A549 (cell line): ENCODE data around the gene PAX8.
"Not testable (repeated sequence)": the region's sequence is repeated elsewhere in the genome, so short reads cannot be mapped to it uniquely, and the experiment has no call there.

Experiments used
- CTCF ChIP-seq: fragments of >200 bp; sonication (Bioruptor Twin); formaldehyde crosslinking; IDR thresholded peaks from 3 replicates; pipeline ENCODE4 v1.5.1; 2016
- KDM1A ChIP-seq: fragments of 200-600 bp; sonication (generic); IDR thresholded peaks from 2 replicates; pipeline ENCODE4 v1.6.1; 2016; ENCODE audit warnings: low read depth, mild to moderate bottlenecking
- MAFK ChIP-seq: fragments of 450-650 bp; IDR thresholded peaks from 2 replicates; pipeline ENCODE4 v1.6.1; 2014; ENCODE audit not compliant: partially characterized antibody
- PHF8 ChIP-seq: fragments of 200-600 bp; sonication (generic); IDR thresholded peaks from 2 replicates; pipeline ENCODE4 v1.6.1; 2016; ENCODE audit warnings: low read depth, mild to moderate bottlenecking, antibody characterized with exemption, moderate library complexity, borderline replicate concordance
- RCOR1 ChIP-seq: fragments of 150-350 bp; IDR thresholded peaks from 2 replicates; pipeline ENCODE4 v1.6.1; 2014; ENCODE audit warnings: antibody characterized with exemption, low read length, low read depth
- SMC3 ChIP-seq: fragments of >200 bp; sonication (Bioruptor Twin); formaldehyde crosslinking; IDR thresholded peaks from 3 replicates; pipeline ENCODE4 v1.6.1; 2018; ENCODE audit warnings: inconsistent platforms

- not testable (repeated sequence) for TF ChIP-seq CTCF, KDM1A, RCOR1, SMC3, PHF8, MAFK
Measured at GRCh38 chr2:113235347-113236226, 43.1 kb downstream of the PAX8 start.
